Neural cell (in vitro differentiated cells): ENCODE results near the gene STRAP. TPM values are rescaled to one million over a fixed set of nuclear protein-coding genes. Genes with fewer than 3 reads are reported as not detected.

ENCODE experiments used
- H2AFZ ChIP-seq: fragments of 200-600, 300-800 bp; sonication (generic), shearing (Covaris generic); 2 replicates; pipeline ENCODE4 v1.6.0; 2014; ENCODE audit warnings: low read depth, mild to moderate bottlenecking, antibody characterized with exemption, low read length, moderate library complexity
- H3F3A ChIP-seq: fragments of 200-600 bp; shearing (Covaris generic); 2 replicates; pipeline ENCODE4 v1.6.1; 2016; ENCODE audit warnings: mild to moderate bottlenecking, moderate library complexity, mixed read lengths, antibody characterized with exemption, low read length; ENCODE audit not compliant: insufficient read depth, poor library complexity, severe bottlenecking
- H3K27ac ChIP-seq: fragments of 200-600, 300-800 bp; sonication (generic), shearing (Covaris generic); 2 replicates; pipeline ENCODE4 v1.5.1; 2014; ENCODE audit warnings: mild to moderate bottlenecking, low read length, moderate library complexity
- H3K27me3 ChIP-seq: fragments of 300-800, 200-600 bp; sonication (generic), shearing (Covaris generic); 2 replicates; pipeline ENCODE4 v1.6.0; 2014; ENCODE audit warnings: mild to moderate bottlenecking, low read depth, low read length, moderate library complexity; ENCODE audit not compliant: insufficient read depth
- H3K36me3 ChIP-seq: fragments of 300-800, 200-600 bp; sonication (generic), shearing (Covaris generic); 2 replicates; pipeline ENCODE4 v1.5.1; 2014; ENCODE audit warnings: mild to moderate bottlenecking, antibody characterized with exemption, low read length, moderate library complexity; ENCODE audit not compliant: insufficient read depth
- H3K4me2 ChIP-seq: fragments of 300-800, 200-600 bp; sonication (generic), shearing (Covaris generic); 2 replicates; pipeline ENCODE4 v1.6.0; 2014; ENCODE audit warnings: mild to moderate bottlenecking, low read length
- H3K4me3 ChIP-seq: fragments of 300-800, 200-600 bp; sonication (generic), shearing (Covaris generic); 2 replicates; pipeline ENCODE4 v1.5.1; 2014; ENCODE audit warnings: mild to moderate bottlenecking, low read length, moderate library complexity
- H3K79me2 ChIP-seq: fragments of 200-600 bp; shearing (Covaris generic); replicated peaks from 2 replicates; pipeline ENCODE4 v1.6.0; 2014; ENCODE audit warnings: mild to moderate bottlenecking, low read length, moderate library complexity; ENCODE audit not compliant: insufficient read depth
- H3K9ac ChIP-seq: fragments of 300-800, 200-600 bp; sonication (generic), shearing (Covaris generic); 2 replicates; pipeline ENCODE4 v1.6.1; 2016; ENCODE audit warnings: mild to moderate bottlenecking, low read length, mixed read lengths
- H3K9me2 ChIP-seq: fragments of 200-600 bp; shearing (Covaris generic); 2 replicates; pipeline ENCODE4 v1.6.1; 2016; ENCODE audit warnings: mild to moderate bottlenecking, low read length, mixed read lengths; ENCODE audit not compliant: insufficient read depth
- H3K9me3 ChIP-seq: fragments of 200-600, 300-800 bp; sonication (generic), shearing (Covaris generic); 2 replicates; pipeline ENCODE4 v1.6.1; 2016; ENCODE audit warnings: mild to moderate bottlenecking, mixed run types, low read length, moderate library complexity, mixed read lengths
- H4K20me1 ChIP-seq: fragments of 200-600 bp; shearing (Covaris generic); 2 replicates; pipeline ENCODE4 v1.6.1; 2016; ENCODE audit warnings: mild to moderate bottlenecking, mixed run types; ENCODE audit not compliant: insufficient read depth
- EP300 ChIP-seq: fragments of 450-650 bp; conservative IDR thresholded peaks from 2 replicates; pipeline ENCODE4 v1.6.1; 2014; ENCODE audit warnings: antibody characterized with exemption, mild to moderate bottlenecking, moderate library complexity; ENCODE audit not compliant: poor library complexity, severe bottlenecking
- EZH2 ChIP-seq: fragments of 200-600, 300-800 bp; shearing (Covaris generic), sonication (generic); IDR thresholded peaks from 2 replicates; pipeline ENCODE4 v1.6.1; 2014; ENCODE audit warnings: antibody characterized with exemption, low read length, borderline replicate concordance, mild to moderate bottlenecking; ENCODE audit not compliant: insufficient read depth, poor library complexity, severe bottlenecking
- MXI1 ChIP-seq: fragments of 450-650 bp; conservative IDR thresholded peaks from 2 replicates; pipeline ENCODE4 v1.6.1; 2014; ENCODE audit warnings: antibody characterized with exemption, mild to moderate bottlenecking; ENCODE audit not compliant: poor library complexity, severe bottlenecking
- POLR2AphosphoS5 ChIP-seq: IDR thresholded peaks from 2 replicates; pipeline ENCODE4 v1.6.1; 2012
- RAD21 ChIP-seq: fragments of 450-650 bp; conservative IDR thresholded peaks from 2 replicates; pipeline ENCODE4 v1.6.1; 2014; ENCODE audit warnings: antibody characterized with exemption, mild to moderate bottlenecking, moderate library complexity
- REST ChIP-seq: IDR thresholded peaks from 2 replicates; pipeline ENCODE4 v1.6.1; 2012; ENCODE audit warnings: borderline replicate concordance
- SMC3 ChIP-seq: fragments of 450-650 bp; conservative IDR thresholded peaks from 2 replicates; pipeline ENCODE4 v1.6.1; 2014; ENCODE audit warnings: antibody characterized with exemption, mild to moderate bottlenecking, moderate library complexity; ENCODE audit not compliant: poor library complexity
- TAF1 ChIP-seq: IDR thresholded peaks from 2 replicates; pipeline ENCODE4 v1.6.1; 2012; ENCODE audit warnings: low read depth
- polyA minus RNA-seq: library from RNA; depleted of rRNA, polyadenylated mRNA; stranded (reverse); fragments of >200 nt; gene quantifications from 2 replicates; pipeline ENCODE4 v1.2.3, GENCODE V29; 2014
- polyA plus RNA-seq: library from polyadenylated mRNA; depleted of rRNA; stranded (reverse); fragments of >200 nt; gene quantifications from 2 replicates; pipeline ENCODE4 v1.2.3, GENCODE V29; 2014
- TF ChIP-seq, protein P1 (sequence below): fragments of 450-650 bp; IDR thresholded peaks from 2 replicates; pipeline ENCODE4 v1.5.1; 2014; ENCODE audit warnings: antibody characterized with exemption, mild to moderate bottlenecking, moderate library complexity; ENCODE audit not compliant: poor library complexity, severe bottlenecking

STRAP gene
- polyA plus RNA-seq (172 and 213 TPM in 2 replicates), polyA minus RNA-seq (118 and 138 TPM in 2 replicates)

DNA sequence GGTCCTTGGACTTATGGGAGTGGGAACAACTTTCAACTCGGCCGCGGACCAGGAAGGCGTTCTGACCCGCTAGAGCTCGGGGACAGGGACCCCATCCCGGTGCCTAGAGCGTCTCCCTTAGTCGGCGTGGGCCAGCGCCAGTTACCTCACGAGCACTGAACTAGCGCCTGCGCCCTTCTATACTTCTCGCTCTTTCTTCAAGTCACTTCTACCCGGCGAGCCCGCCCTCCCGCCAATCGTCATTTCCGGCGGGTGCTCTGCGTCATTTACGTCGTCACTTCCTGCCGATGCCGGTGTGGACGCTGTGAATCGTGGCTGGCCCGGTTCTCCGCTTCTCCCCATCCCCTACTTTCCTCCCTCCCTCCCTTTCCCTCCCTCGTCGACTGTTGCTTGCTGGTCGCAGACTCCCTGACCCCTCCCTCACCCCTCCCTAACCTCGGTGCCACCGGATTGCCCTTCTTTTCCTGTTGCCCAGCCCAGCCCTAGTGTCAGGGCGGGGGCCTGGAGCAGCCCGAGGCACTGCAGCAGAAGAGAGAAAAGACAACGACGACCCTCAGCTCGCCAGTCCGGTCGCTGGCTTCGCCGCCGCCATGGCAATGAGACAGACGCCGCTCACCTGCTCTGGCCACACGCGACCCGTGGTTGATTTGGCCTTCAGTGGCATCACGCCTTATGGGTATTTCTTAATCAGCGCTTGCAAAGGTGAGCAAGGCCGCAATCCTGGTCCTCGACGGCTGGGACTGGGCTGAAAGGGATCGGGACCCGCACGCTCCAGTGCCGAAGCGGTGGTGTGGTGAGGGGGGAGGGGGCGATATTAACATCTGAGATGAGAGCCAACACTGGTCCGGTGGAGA lies at the start of gene STRAP:
Gene STRAP (plus strand): TSS at position 270 of the 854 bp plus-strand sequence. CDS start 321 bp downstream, at position 591.
- peak within 1 kb of the TSS; percentile 99 for H3K27ac ChIP-seq
- H2AFZ ChIP-seq, result peak within 1 kb of the TSS; percentile 95
- no peaks in the 10 kb centered on the region for H4K20me1 ChIP-seq
- H3K9ac ChIP-seq, result peak within 1 kb of the TSS; percentile 99
- peaks cover 10% of the 10 kb centered on the region for H3F3A ChIP-seq
- no peaks in the 10 kb centered on the region for H3K9me3 ChIP-seq
- TF ChIP-seq REST (peak; percentile 76), EZH2 (no peak), MXI1 (peak; percentile 81), SMC3 (peak; percentile 24), RAD21 (no peak), POLR2AphosphoS5 (peak; percentile 99), EP300 (peak; percentile 71), TAF1 (peak; percentile 69)
- TF ChIP-seq, protein P1, sequence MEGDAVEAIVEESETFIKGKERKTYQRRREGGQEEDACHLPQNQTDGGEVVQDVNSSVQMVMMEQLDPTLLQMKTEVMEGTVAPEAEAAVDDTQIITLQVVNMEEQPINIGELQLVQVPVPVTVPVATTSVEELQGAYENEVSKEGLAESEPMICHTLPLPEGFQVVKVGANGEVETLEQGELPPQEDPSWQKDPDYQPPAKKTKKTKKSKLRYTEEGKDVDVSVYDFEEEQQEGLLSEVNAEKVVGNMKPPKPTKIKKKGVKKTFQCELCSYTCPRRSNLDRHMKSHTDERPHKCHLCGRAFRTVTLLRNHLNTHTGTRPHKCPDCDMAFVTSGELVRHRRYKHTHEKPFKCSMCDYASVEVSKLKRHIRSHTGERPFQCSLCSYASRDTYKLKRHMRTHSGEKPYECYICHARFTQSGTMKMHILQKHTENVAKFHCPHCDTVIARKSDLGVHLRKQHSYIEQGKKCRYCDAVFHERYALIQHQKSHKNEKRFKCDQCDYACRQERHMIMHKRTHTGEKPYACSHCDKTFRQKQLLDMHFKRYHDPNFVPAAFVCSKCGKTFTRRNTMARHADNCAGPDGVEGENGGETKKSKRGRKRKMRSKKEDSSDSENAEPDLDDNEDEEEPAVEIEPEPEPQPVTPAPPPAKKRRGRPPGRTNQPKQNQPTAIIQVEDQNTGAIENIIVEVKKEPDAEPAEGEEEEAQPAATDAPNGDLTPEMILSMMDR, result no peak
- no peaks in the 10 kb centered on the region for H3K9me2 ChIP-seq
- H3K36me3 ChIP-seq, result peaks cover 6% of the 10 kb centered on the region
- H3K79me2 ChIP-seq, result peaks cover 49% of the 10 kb centered on the region
- H3K4me3 ChIP-seq, result peak within 1 kb of the TSS; percentile 92
- H3K27me3 ChIP-seq, result no peaks in the 10 kb centered on the region
- H3K4me2 ChIP-seq, result peak within 1 kb of the TSS; percentile 94

GRCh38 chr12:15834575-15834974 lies 47.6 kb upstream of the STRAP start:
- no peaks in the 10 kb centered on the region for H3K9me2 ChIP-seq
- H3K36me3 ChIP-seq, result no peaks in the 10 kb centered on the region
- no peak overlapping the region for H3K27ac ChIP-seq
- no peaks in the 10 kb centered on the region for H3K9me3 ChIP-seq
- H3F3A ChIP-seq, result no peaks in the 10 kb centered on the region
- H3K9ac ChIP-seq, result no peak overlapping the region
- no peak overlapping the region for H2AFZ ChIP-seq
- TF ChIP-seq, protein P1, result no peak
- no peak for TF ChIP-seq TAF1
- TF ChIP-seq POLR2AphosphoS5, result no peak
- no peak for TF ChIP-seq RAD21
- TF ChIP-seq MXI1, result no peak
- TF ChIP-seq REST, result no peak
- TF ChIP-seq EZH2, result no peak
- no peak for TF ChIP-seq EP300
- no peak for TF ChIP-seq SMC3
- no peaks in the 10 kb centered on the region for H4K20me1 ChIP-seq
- no peak overlapping the region for H3K4me2 ChIP-seq
- no peaks in the 10 kb centered on the region for H3K27me3 ChIP-seq
- H3K4me3 ChIP-seq, result no peak overlapping the region
- no peaks in the 10 kb centered on the region for H3K79me2 ChIP-seq
